Measurements from ENCODE around the gene DRG2.

GRCh38 chr17:18038149-18038850 lies 49.4 kb upstream of the DRG2 start:
- TF ChIP-seq CTCF (conservative IDR thresholded peaks at IDR 0.05; ENCODE audit: low read length) (no peak), EZH2phosphoT487 (IDR thresholded peaks at IDR 0.05; ENCODE audit: borderline replicate concordance) (no peak)
